GM03348 (cell line): ENCODE measurements around the gene PATE4.
"Not testable (repeated sequence)": the region's sequence is repeated elsewhere in the genome, so short reads cannot be mapped to it uniquely, and the experiment has no call there.

Source experiments
- DNase-seq: peaks from one replicate; pipeline ENCODE4 v3.0.0; 2012; ENCODE audit warnings: low spot score

PATE4 gene, protein sequence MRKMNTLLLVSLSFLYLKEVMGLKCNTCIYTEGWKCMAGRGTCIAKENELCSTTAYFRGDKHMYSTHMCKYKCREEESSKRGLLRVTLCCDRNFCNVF

DNA sequence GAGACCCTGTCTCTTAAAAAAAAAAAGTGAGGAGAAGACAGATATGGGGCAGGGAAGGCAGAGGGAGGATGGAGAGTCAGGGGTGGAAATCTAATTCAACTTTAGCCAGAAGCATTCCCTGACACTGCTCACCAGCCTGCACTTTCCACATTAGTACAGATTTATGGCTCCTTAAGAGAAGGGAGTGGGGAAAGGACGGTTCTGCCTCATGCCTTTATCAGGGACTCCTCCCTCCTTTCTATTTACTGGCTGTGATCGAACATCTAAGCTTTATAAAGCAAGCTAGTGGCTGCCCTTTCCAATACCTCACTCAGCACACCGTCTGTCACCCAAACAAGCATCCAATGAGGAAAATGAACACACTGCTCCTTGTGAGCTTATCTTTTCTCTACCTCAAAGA is at the start of gene PATE4:
Gene PATE4 (plus strand): TSS at position 301 of the 400 bp plus-strand sequence. CDS start 44 bp downstream, at position 345.
- DNase-seq = no peak

DNA sequence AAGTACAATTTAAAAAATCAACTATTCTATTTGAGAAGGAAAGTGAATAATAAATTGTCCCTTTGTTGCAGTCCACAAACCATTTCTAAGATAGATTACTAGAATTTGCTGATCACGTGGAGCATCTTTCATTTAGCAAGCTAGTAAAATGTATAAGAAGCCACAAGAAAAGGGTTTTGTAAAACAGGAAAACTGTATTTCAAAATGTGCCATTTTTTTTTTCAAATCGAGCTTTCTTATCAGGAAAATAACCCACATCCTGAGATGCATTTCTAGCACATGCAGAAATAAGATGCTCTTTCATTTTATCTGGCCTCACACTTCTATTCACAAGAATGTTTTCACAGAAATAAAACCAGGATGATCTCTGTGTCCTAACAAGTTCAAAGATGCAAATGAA is 48.4 kb upstream of the PATE4 start:
- no peak for DNase-seq

DNA sequence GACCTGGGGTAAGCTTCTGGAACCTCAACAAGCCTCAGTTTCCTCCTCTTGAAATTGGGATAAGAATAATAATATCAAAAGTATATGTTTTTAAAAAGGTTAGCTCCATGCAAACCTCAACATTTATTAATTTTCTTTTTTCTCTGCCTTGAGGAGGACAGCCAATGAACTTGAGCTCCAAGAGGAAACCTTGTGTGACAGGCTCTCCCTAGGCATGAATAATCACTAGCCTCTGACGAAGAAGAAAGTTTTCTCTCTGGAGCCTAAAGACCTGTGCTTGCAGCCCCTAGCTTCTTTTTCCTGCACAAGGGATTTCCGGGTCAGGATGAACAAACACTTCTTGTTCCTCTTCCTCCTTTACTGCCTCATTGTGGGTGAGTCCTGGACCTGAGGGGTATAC is 45.3 kb upstream of the PATE4 start, which contains the start of gene PATE3:
Gene PATE3 (plus strand): TSS at position 301 of the 400 bp plus-strand sequence. CDS start 25 bp downstream, at position 326.
- DNase-seq = no peak

DNA sequence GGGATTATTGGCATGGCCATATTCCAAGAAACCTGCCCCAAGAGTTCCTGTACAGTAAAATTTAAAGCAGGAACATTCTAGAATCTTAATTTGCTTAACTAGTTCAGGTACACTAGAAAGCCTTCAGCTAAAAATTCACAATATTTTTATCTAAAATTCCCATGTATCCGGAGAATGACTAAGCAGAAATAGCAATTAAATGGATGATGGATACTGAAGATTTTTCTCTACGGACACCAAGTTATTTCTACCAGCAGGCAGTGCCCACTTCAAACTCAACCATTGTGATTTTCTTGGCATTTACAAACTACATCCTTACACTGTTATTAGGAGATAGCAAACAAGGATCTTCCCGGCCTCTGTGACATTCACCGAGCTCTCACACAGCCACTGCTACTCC is 42.3 kb upstream of the PATE4 start:
- DNase-seq = no peak

DNA sequence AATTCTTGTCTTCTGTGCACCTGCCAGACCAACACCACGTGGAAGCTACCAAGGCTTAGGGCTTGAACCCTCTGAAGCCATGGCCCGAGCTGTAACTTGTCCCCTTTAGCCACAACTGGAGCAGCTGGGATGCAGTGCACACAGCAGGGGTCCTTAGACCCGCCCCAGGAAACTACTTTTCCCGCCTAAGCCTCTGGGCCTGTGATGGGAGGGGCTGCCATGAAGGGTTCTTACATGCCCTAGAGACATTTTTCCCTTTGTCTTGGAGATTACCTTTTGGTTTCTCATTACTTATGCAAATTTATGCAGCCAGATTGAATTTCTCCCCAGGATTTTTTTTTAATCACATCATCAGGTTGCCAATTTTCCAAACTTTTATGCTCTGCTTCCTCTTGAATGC is 35.5 kb upstream of the PATE4 start:
- DNase-seq = no peak

DNA sequence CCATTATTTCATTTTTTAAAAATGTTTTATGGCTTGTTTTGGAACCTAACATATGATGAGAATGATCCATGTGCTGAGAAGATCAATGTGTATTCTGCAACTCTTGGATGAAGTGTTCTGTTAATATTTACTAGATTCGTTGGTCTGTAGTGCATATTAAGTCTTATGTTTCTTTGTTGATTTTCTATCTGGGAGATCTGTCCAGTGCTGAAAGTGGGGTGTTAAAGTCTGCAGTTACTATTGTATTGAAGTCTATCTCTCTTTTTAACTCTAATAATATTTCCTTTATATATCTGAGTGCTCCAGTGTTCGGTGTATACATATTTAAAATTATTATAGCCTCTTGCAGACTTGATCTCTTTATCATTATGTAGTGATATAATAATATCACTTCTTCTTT is 33.3 kb upstream of the PATE4 start:
- DNase-seq = no peak

DNA sequence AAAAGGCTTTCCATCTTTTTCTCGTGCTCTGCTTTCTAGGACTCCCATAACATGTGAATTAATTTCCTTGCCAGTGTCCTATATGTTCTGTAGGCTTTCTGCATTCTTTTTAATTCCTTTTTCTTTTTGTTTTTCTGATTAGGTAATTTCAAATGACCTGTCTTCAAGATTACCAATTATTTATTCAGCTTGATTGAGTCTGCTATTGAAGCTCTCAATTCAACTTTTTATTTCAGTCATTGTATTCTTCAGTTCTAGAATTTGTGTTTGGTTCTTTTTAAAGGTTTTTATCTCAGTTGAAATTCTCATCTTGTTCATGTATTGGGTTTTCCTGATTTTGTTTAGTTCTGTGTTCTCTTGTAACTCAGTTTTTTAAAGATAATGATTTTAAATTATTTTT is 30.7 kb upstream of the PATE4 start:
- no peak for DNase-seq

DNA sequence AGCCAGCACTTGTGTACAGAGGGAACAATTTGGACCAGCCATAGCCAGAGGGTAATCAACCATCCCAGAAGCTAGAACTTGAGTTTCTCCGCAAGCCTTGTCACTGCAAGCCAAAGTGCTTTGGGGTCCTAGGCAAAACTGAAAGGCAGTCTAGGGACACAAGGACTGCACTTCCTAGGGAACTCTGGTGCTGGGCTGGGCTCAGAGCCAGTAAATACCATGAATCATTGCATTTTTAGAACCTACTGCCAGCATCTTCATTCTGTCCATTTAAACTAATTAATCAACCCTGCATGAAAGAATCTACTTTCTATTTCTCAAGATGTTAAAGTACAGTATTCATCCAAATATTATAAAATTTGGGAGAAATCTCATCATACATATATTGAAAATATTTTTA is 25.2 kb upstream of the PATE4 start:
- no peak for DNase-seq

DNA sequence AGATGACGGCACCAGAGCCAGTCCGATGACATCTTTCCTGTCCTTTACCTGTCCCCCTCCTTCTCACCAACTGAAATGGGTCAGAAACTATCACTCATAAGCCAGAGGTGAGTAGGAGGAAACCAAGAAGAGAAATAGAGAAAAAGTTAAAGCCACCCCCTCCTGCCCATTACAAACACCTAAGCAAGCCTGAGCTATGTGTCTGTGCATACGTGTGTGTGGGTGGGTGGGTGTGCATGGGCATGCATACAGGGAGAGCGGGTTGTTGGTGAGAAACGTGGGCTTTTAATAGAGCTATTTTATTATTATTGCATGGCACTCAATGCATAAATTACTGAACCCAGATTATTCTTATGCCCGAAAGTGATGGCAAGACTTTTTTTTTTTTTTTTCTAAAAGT is 2.6 kb downstream of the PATE4 start:
- no peak for DNase-seq

DNA sequence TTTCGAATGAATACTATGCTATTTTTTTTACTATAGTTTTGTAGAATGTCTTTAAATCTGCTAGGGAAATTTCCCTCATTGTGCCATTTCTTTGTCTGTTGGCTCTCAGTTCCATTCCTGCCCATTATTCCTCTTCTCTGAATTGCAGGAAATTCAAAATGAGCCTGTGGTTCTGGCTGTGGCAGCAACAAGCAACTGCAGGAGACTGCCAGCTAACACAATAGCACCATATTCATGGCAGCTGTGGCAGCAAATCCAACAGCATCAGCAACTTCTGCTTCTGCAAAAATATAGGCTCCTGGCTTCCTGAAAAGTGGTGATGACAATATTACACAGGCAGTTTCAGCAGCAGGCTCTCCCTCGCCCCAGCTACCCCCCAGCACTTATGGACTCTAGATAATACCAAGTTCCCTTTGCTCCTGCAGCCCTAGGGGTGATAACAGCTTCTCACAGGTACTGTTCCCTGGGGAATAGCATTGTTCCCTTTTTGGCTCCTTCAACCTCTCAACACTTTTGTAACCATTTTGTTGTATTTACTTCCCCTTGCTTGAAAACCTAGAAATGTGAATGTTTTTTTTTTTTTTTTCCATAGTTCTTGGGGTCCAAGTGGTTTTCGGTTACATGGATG is 9.3 kb downstream of the PATE4 start:
- DNase-seq = no peak

DNA sequence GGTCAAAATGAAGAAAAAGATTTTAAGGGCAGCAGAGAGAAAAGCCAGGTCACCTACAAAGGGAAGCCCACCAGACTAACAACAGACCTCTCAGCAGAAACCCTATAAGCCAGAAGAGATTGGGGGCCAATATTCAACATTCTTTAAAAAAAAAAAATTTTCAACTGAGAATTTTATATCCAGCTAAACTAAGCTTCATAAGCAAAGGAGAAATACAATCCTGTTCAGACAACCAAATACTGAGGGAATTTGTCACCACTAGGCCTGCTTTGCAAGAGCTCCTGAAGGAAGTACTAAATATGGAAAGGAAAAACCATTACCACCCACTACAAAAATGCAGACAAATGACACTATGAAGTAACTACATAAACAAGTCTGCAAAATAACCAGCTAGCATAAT is 13.1 kb downstream of the PATE4 start:
- no peak for DNase-seq

DNA sequence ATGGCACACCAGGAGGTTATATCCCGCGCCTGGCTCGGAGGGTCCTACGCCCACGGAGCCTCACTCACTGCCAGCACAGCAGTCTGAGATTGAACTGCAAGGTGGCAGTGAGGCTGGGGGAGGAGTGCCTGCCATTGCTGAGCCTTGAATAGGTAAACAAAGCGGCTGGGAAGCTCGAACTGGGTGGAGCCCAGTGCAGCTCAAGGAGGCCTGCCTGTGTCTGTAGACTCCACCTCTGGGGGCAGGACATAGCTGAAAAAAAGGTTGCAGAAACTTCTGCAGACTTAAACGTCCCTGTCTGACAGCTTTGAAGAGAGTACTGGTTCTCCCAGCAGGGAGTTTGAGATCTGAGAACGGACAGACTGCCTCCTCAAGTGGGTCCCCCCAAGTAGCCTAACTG is 24.6 kb downstream of the PATE4 start:
- DNase-seq = not testable (repeated sequence)

DNA sequence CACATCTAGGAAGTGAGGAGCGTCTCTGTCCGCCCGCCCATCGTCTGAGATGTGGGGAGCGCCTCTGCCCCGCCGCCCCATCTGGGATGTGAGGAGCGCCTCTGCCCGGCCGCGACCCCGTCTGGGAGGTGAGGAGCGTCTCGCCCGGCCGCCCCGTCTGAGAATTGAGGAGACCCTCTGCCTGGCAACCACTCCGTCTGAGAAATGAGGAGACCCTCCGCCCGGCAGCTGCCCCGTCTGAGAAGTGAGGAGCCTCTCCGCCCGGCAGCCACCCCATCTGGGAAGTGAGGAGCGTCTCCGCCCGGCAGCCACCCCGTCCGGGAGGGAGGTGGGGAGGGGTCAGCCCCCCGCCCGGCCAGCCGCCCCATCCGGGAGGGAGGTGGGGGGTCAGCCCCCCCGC is 29.7 kb downstream of the PATE4 start:
- DNase-seq = not testable (repeated sequence)

DNA sequence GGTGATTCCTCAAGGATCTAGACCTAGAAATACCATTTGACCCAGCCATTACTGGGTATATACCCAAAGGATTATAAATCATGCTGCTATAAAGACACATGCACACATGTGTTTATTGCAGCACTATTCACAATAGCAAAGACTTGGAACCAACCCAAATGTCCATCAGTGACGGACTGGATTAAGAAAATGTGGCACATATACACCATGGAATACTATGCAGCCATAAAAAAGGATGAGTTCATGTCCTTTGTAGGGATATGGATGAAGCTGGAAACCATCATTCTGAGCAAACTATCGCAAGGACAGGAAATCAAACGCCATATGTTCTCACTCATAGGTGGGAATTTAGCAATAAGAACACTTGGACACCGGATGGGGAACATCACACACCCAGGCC is 32.2 kb downstream of the PATE4 start:
- not testable (repeated sequence) for DNase-seq

DNA sequence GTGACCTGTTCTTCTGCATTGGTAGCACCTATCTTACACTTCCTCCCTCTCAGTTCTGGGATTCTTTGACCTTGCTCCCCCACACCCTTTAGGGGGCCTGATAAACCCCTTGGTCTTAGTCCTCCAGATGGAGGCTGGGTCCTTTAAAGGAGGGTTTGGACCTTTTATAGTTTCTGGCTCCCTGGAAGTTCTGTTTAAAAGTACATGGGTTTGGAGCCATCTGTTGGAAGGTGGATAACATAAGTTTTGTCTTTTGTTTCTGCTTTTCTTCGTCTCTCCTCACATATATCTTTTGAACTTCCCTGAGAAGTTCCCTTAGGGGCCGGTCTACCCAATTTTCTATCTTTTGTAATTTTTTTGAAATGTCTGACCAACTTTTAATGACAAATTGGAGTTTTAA is 36.4 kb downstream of the PATE4 start:
- no peak for DNase-seq

DNA sequence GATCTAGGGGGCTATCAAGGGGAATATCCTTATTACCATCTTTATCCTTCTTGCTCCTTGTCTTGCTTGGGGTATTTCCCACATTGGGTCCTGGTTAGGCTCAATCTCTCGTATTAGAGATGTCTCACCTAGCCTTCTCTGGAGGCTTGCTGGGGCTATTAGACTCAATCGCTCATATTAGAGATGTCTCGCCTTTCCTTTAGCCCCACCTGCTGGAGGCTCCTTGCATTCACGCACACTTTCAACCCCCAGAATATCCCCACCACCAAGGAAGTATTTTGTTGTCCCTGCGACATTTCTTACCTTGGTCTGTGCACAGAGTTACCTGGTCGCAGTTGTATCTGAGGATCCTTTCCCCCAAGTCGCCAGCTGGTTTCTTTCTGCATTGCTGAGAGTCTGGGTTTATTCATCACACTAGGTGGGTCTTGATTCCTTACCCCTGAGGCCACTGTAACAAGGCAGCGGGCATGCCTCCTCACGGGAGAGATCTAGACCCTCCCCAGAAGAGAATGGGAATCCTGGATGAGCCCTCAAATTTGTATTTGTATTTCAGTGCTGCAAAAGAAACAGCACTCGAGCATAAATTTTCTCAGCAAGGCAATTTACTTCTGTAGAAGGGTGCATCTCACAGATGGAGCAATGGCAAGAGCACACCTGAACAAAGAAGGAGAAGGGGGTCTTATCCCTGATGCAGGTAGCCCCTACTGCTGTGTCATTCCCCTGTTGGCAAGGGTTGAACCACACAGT is 38.4 kb downstream of the PATE4 start:
- peak; percentile 56 for DNase-seq

DNA sequence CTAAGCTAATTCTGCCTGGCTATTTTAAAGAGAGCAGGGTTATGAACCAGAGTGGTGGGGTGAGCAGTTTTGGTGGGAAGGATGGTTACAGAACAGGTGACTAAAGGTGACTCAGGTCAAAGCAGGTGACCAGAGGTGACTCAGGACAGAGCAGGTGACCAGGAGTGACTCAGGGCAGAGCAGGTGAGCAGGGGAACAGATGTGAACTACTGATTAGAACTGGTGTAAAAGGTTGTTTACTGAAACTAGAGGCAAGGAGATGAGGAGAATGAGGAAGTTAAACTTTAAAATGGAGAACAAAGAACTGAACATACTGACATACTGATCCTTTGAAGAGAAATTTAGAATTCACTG is 39.0 kb downstream of the PATE4 start:
- no peak for DNase-seq

DNA sequence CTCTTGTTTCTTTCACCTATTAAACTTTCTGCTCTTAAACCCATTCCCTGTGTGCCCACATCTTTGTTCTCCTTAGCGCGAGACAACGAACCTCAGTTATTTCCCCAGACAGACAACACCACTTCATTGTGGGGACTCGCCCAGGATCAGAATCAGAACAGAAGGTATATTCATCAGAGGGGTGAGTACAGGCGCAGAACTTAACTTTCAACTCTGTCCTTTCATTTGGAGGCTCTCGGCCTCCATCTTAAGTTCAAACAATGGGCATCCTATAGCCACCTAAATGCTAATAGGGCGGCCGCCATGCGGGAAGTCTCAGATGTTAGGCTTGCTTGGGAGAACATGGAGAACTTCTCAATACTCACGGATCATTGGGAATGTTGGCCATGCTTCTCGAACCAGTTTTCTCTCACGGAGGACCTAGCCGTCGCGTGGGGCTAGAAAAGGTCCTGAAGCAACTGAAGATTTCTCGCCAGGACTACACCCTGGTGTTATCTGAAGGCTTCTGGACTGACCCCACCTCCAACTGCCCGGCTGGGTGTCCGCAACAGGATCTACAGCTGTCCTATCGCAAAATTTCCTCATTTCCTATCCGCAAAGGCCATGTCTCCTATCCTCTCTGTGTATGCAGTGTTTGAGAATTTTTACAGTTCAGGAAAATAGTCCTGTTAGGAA is 40.9 kb downstream of the PATE4 start:
- no peak for DNase-seq

DNA sequence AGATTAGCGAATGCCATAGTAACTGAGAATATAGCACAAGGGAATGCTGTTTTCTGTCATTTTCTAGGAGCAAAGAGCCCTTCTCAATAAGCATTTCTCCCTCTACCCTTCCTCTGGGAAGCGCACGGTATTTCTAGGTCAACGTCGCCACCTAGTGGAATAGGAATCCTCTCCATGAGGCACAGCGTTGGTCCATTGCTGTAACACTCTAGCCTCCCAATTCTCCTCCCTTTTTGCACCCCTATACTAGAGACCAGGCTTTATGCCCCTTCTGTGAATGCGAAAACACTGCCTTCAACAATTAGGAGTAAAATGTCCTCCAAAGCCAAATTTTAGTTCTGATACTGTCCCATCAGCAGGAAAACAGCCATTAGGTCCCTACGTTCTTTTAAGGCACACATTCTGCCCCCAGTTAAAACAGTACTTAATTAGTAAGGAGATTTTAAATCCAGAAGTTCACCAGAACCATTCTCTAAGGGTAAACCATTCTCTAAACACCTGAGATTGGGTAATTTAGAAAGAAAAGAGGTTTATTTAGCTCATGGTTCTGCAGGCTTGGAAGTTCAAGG is 41.5 kb downstream of the PATE4 start:
- DNase-seq = peak; percentile 77

DNA sequence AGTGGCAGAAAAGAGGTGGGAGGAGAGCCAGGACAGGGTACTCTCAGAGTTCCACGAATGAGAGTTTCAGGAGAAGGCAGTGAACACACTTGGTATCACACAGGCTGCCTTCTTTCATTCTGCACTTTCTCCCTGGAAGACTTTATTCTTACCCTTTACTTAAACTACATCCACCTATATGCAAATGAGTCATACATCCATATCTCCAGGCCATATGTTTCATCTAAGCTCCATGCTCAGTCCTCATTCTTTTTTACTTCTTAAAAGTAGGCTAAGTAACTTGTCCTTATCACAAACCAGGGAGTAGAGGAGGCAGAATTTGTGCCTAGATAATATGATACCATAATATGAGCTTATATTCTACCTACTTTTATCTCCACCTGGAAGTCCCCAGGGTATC is 48.2 kb downstream of the PATE4 start:
- no peak for DNase-seq

DNA sequence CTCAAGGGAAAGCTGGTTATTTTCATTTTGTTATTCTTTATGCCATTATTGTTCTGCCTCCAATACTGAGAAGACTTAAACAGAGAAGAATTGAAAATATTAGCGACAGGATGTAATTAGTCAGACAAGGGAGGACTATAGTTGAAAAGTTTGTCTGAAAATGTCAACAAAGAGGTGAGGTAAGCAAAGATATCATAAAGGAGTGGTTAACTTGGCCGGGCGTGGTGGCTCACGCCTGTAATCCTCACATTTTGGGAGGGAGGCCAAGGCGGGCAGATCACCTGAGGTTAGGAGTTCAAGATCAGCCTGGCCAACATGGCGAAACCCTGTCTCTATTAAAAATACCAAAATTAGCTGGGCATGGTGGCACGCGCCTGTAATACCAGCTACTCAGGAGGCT is 50.3 kb downstream of the PATE4 start:
- no peak for DNase-seq

DNA sequence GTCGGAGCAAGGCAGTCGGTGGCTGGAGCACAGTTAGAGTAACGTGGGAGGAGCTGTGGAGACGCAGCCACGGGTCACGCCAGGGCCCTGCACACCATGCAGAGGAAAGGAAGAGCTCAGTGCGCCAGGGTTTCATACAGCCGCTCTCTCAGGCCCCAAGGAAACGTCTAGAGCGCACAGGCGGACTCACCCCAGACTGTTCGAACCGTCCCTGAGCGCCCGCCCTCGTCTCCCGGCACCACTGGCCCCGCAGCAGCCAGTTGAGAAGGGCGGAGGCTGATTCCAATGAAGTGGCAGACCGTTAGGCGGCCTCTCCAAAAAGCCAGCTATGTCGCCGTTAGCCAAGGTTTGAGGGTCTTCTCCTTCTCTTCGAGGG is 53.9 kb downstream of the PATE4 start:
- DNase-seq = peak; percentile 57
